Liver (tissue), 9 donors: Measurements from ENCODE around the gene NABP2. TPM values are rescaled to one million over a fixed set of nuclear protein-coding genes. Genes with fewer than 3 reads are reported as not detected.

Experiments used
- DNase-seq: peaks from one replicate; pipeline ENCODE4 v3.0.0-alpha.2; 2017; ENCODE audit warnings: low spot score
- H3K27ac ChIP-seq, 2 donors: one replicate each; pipeline ENCODE4 v1.7.0; 2013; ENCODE audit warnings: inconsistent platforms in 2 of 2, low read length in 2 of 2, control low read depth in 1 of 2, low read depth in 1 of 2, mild to moderate bottlenecking in 1 of 2
- H3K27me3 ChIP-seq, 4 donors: one replicate each; pipeline versions ENCODE4 v1.6.1 to v1.7.0; 2013; ENCODE audit warnings: low read length in 3 of 4, inconsistent platforms in 1 of 4, mild to moderate bottlenecking in 1 of 4, moderate library complexity in 1 of 4; ENCODE audit not compliant: control insufficient read depth in 4 of 4, insufficient read depth in 4 of 4
- H3K36me3 ChIP-seq, 4 donors: one replicate each; pipeline versions ENCODE4 v1.6.1 to v1.7.0; 2013; ENCODE audit warnings: low read length in 3 of 4, mild to moderate bottlenecking in 3 of 4, low read depth in 1 of 4, moderate library complexity in 1 of 4; ENCODE audit not compliant: control insufficient read depth in 4 of 4, insufficient read depth in 3 of 4
- H3K4me1 ChIP-seq, 4 donors: one replicate each; pipeline versions ENCODE4 v1.6.1 to v1.7.0; 2013; ENCODE audit warnings: low read length in 3 of 4, mild to moderate bottlenecking in 3 of 4, moderate library complexity in 1 of 4; ENCODE audit not compliant: control insufficient read depth in 4 of 4, insufficient read depth in 4 of 4
- H3K4me3 ChIP-seq, 3 donors: one replicate each; pipeline versions ENCODE4 v1.6.1 to v1.7.0; 2013; ENCODE audit warnings: low read length in 3 of 3, control low read depth in 1 of 3, low read depth in 1 of 3, mild to moderate bottlenecking in 1 of 3
- H3K9ac ChIP-seq, 2 donors: one replicate each; pipeline ENCODE4 v1.7.0; 2013; ENCODE audit warnings: low read length in 2 of 2, mild to moderate bottlenecking in 2 of 2, moderate library complexity in 2 of 2, control low read depth in 1 of 2, low read depth in 1 of 2
- H3K9me3 ChIP-seq, 4 donors: one replicate each; pipeline versions ENCODE4 v1.6.1 to v1.7.0; 2013; ENCODE audit warnings: low read length in 3 of 4; ENCODE audit not compliant: control insufficient read depth in 4 of 4
- EGR1 ChIP-seq, 2 donors: IDR thresholded peaks; 2 replicates each; pipeline ENCODE4 v1.6.1; 2016 to 2018; ENCODE audit warnings: antibody characterized with exemption in 2 of 2, low read depth in 2 of 2
- FOXA1 ChIP-seq: IDR thresholded peaks from 2 replicates; pipeline ENCODE4 v1.6.1; 2016; ENCODE audit warnings: antibody characterized with exemption
- HNF4A ChIP-seq, 2 donors: conservative IDR thresholded peaks; 2 replicates each; pipeline ENCODE4 v1.6.1; 2016; ENCODE audit warnings: antibody characterized with exemption in 2 of 2, mild to moderate bottlenecking in 2 of 2
- HNF4G ChIP-seq: IDR thresholded peaks from 2 replicates; pipeline ENCODE4 v1.6.1; 2016; ENCODE audit warnings: antibody characterized with exemption
- RAD21 ChIP-seq, 2 donors: IDR thresholded peaks; 2 replicates each; pipeline ENCODE4 v1.6.1; 2016; ENCODE audit warnings: antibody characterized with exemption in 2 of 2, mild to moderate bottlenecking in 2 of 2
- REST ChIP-seq: IDR thresholded peaks from 2 replicates; pipeline ENCODE4 v1.6.1; 2016; ENCODE audit warnings: antibody characterized with exemption, mild to moderate bottlenecking
- RXRA ChIP-seq, 2 donors: IDR thresholded peaks; 2 replicates each; pipeline ENCODE4 v1.6.1; 2017 to 2018; ENCODE audit warnings: antibody characterized with exemption in 2 of 2, mild to moderate bottlenecking in 1 of 2
- SP1 ChIP-seq: IDR thresholded peaks from 2 replicates; pipeline ENCODE4 v1.6.1; 2018; ENCODE audit warnings: antibody characterized with exemption, mild to moderate bottlenecking
- TAF1 ChIP-seq: conservative IDR thresholded peaks from 2 replicates; pipeline ENCODE4 v1.6.1; 2016; ENCODE audit warnings: antibody characterized with exemption, mild to moderate bottlenecking
- WGBS: extraction: QIAGEN DNeasy Blood & Tissue Kit; methylation state at CpG from one replicate; pipeline ENCODE4 v1.1.7; 2013; 5-methylcytosine and 5-hydroxymethylcytosine counted together
- polyA plus RNA-seq, 2 donors: library from polyadenylated mRNA; stranded (reverse) in 1 of 2; unstranded in 1 of 2; fragments of 200-250 nt in 1 of 2; fragments of >200 nt in 1 of 2; fragmentation: Nextera tagmentation in 1 of 2; extraction: Ambion mirVana in 1 of 2; gene quantifications; one replicate each; pipeline versions ENCODE4 v1.2.1 to v1.2.3, GENCODE V29; 2013 to 2015
- total RNA-seq, 2 donors: library from RNA; depleted of rRNA; stranded (reverse); fragments of >200 nt; gene quantifications; one replicate each; pipeline ENCODE4 v1.2.3, GENCODE V29; 2014
- TF ChIP-seq, protein P1 (sequence below): IDR thresholded peaks from 2 replicates; pipeline ENCODE4 v1.6.1; 2016; ENCODE audit warnings: antibody characterized with exemption
- TF ChIP-seq, protein P2 (sequence below): IDR thresholded peaks from 2 replicates; pipeline ENCODE4 v1.6.1; 2016; ENCODE audit warnings: antibody characterized with exemption
- donor health status: healthy.
- donor health status: healthy.
- donor health status: healthy.
- donor health status: healthy.
- donor health status: healthy.

Gene NABP2
- total and polyA plus RNA-seq, 4 donors = 10.8 to 14.5 (median 12.6) TPM

- H3K27ac ChIP-seq = no peak overlapping the region
- DNase-seq = no peak
- WGBS = 62% methylated on average over 2 of the region's 2 CpGs
These were observed 37.2 kb upstream of the NABP2 start for GRCh38 chr12:56186957-56187356.

GRCh38 chr12:56188131-56188777, 35.9 kb upstream of the NABP2 start:
- peak overlapping the region in 1 of 2 donors; percentile 67 for H3K27ac ChIP-seq
- 37% methylated on average over 10 of the region's 10 CpGs for WGBS
- H3K27me3 ChIP-seq = no peaks in the 10 kb centered on the region
- peak overlapping the region; percentile 33 to 39 for H3K9ac ChIP-seq
- no peak for TF ChIP-seq RAD21 (IDR thresholded peaks at IDR 0.05)
- no peak for TF ChIP-seq HNF4A (conservative IDR thresholded peaks at IDR 0.05)
- TF ChIP-seq, protein P1, sequence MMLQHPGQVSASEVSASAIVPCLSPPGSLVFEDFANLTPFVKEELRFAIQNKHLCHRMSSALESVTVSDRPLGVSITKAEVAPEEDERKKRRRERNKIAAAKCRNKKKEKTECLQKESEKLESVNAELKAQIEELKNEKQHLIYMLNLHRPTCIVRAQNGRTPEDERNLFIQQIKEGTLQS = no peak
- no peak for TF ChIP-seq RXRA (IDR thresholded peaks at IDR 0.05)
- peaks cover 0 to 24% (median 18%) of the 10 kb centered on the region in 4 donors for H3K4me1 ChIP-seq
- peaks cover 5 to 22% (median 22%) of the 10 kb centered on the region in 4 donors for H3K36me3 ChIP-seq
- no peaks in the 10 kb centered on the region for H3K9me3 ChIP-seq
- no peak for DNase-seq
- peak overlapping the region; percentile 63 to 95 (median 68) for H3K4me3 ChIP-seq

More at GRCh38 chr12:56186957-56187356, 37.2 kb upstream of the NABP2 start:
- Histone ChIP-seq H3K36me3 (peaks cover 8 to 29% (median 25%) of the 10 kb centered on the region in 4 donors), H3K4me1 (peaks cover 0 to 24% (median 18%) of the 10 kb centered on the region in 4 donors), H3K4me3 (no peak overlapping the region), H3K27me3 (no peaks in the 10 kb centered on the region), H3K9ac (no peak overlapping the region), H3K9me3 (no peaks in the 10 kb centered on the region)
- TF ChIP-seq, protein P1 = no peak
- TF ChIP-seq REST = no peak
- no peak for TF ChIP-seq RAD21 (IDR thresholded peaks at IDR 0.05)
- no peak for TF ChIP-seq TAF1
- TF ChIP-seq FOXA1 = no peak
- TF ChIP-seq, protein P2, sequence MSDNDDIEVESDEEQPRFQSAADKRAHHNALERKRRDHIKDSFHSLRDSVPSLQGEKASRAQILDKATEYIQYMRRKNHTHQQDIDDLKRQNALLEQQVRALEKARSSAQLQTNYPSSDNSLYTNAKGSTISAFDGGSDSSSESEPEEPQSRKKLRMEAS = no peak
- no peak for TF ChIP-seq SP1
- TF ChIP-seq HNF4G = no peak
- TF ChIP-seq EGR1 (IDR thresholded peaks at IDR 0.05; ENCODE audit: low read depth in 2 of 2) = no peak
- TF ChIP-seq HNF4A (conservative IDR thresholded peaks at IDR 0.05) = no peak

DNA sequence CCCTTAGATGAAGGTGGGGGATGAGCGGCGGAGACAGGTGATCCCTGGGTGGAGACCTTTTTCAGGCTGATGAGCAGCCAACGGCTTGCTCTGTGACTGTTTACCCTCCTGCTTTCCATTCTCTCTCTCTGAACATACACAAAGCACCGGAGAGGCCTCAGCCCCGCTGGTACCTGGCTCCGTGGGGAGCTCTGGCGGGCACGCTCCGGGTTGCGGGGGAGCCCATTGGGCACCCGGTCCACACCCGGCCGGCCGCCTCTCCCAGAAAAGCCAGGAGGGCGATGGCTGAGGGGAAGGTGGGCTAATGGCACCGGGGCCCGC, 35.4 kb upstream of the NABP2 start:
- no peak for DNase-seq
- peaks cover 5 to 19% (median 17%) of the 10 kb centered on the region in 4 donors for H3K36me3 ChIP-seq
- no peak for TF ChIP-seq SP1
- TF ChIP-seq, protein P2 = no peak
- no peak for TF ChIP-seq HNF4A (conservative IDR thresholded peaks at IDR 0.05)
- TF ChIP-seq RXRA (IDR thresholded peaks at IDR 0.05) = no peak
- TF ChIP-seq, protein P1 = no peak
- 2% methylated on average over 17 of the region's 17 CpGs for WGBS
- no peaks in the 10 kb centered on the region for H3K27me3 ChIP-seq
- H3K4me1 ChIP-seq = peaks cover 0 to 24% (median 18%) of the 10 kb centered on the region in 4 donors
- peak overlapping the region; percentile 53 to 67 for H3K27ac ChIP-seq
- peak overlapping the region; percentile 33 to 36 for H3K9ac ChIP-seq
- H3K9me3 ChIP-seq = no peaks in the 10 kb centered on the region
- H3K4me3 ChIP-seq = peak overlapping the region; percentile 63 to 95 (median 68)
